GM20431 (cell line): Measurements from ENCODE around the gene WNT16.

Experiments
- in situ Hi-C: fragments of 300-500 bp; cut with MseI, MboI; formaldehyde crosslinking; loops from one replicate; pipeline ENCODE4 v1.15.0; 2020; ENCODE audit warnings: low sequenced_read_pairs; ENCODE audit not compliant: unreplicated experiment

WNT16 gene

GRCh38 chr7:121385056-121385799 lies 56.4 kb downstream of the WNT16 start:
- in situ Hi-C loops, result no loop called here

DNA sequence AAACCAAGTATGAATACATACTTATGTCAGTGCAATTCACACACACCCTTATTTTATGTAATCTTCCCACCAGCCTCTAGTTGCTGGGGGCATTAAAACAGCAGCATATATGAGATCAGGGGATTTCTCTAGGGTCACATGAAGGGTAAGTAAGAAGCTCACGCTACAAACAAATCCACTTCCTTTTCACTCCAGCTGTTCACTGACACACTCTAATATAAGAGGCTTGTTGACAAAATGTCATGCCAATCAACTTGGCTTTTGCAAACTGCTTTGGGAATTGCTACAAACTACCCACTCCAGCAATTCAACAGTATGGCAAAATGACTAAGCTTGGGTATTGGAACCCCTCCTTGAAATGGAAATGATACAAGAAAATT lies 57.0 kb downstream of the WNT16 start:
- in situ Hi-C loops, result no loop called here

DNA sequence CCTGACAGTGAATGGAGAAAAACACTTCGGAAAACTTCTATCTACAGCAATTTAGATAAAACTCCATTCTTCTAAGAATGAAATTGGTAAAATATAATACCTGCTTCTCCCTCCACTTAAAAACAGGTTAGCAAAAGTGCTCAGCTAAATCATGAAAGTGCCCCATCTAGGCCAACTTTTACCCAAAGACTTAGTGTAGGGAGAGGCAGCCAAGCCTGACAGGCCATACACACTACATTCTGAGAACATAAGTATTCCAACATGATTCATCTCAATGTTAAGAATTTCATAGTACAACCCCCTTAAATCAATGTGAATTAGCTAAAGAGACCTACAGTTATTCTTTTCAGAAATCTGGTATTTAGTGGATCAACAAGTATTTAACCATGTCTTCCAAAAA lies 60.1 kb downstream of the WNT16 start:
- in situ Hi-C loops, result no loop called here

GRCh38 chr7:121390109-121390508 lies 61.3 kb downstream of the WNT16 start:
- in situ Hi-C loops, result no loop called here

DNA sequence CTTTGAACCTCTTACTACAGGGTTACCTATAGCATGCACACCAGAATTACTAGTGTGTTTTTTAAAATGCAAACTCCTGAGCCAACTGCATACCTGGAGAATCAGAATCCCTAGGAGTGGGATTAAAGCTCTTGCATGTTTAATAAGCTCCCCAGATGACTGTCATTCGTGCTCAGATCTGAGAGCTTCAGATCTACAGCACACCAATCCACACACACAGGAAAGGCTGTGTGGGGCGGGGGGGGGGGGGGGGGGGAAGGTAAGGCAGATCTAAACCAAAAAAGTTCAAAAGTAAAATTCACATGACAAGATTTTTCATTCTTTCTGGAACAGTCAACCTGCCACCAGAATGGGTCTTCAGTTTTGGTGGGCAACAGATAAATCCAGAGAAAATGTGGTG lies 61.8 kb downstream of the WNT16 start:
- in situ Hi-C loops, result no loop called here
